Caco-2 (cell line): ENCODE data around the gene APOA1. TPM values are rescaled to one million over a fixed set of nuclear protein-coding genes. Genes with fewer than 3 reads are reported as not detected.

ENCODE experiments used
- BruUV-seq: library from RNA; stranded (reverse); fragments of 400-500 nt; replicated peaks from 2 replicates; lab custom pipeline; 2021; lab: Mats Ljungman, UMichigan
- CTCF ChIA-PET: fragments of 300-600 bp; sonication (Branson Sonifier 250); formaldehyde crosslinking; loops from one replicate; lab custom pipeline; 2022; ENCODE audit warnings: antibody characterized with exemption; lab: Charles Lee
- POLR2A ChIA-PET: fragments of 300-600 bp; sonication (Branson Sonifier 250); formaldehyde crosslinking; loops from one replicate; lab custom pipeline; 2022; ENCODE audit warnings: antibody characterized with exemption; lab: Charles Lee
- DNase-seq, 2 experiments: peaks; one replicate each; pipeline versions ENCODE4 v3.0.0 to v3.0.0-alpha.2; 2020 to 2022
- H3K27me3 ChIP-seq: replicated peaks from 2 replicates; pipeline ENCODE4 v1.6.0; 2011; ENCODE audit warnings: low read length; ENCODE audit not compliant: control insufficient read depth, insufficient read depth
- H3K36me3 ChIP-seq: 2 replicates; pipeline ENCODE4 v1.5.1; 2011; ENCODE audit warnings: low read length; ENCODE audit not compliant: control insufficient read depth, insufficient read depth
- H3K4me1 ChIP-seq: fragments of 250-450 bp; sonication (Bioruptor Pico); 2 replicates; pipeline ENCODE4 v1.5.1; 2020; ENCODE audit warnings: mild to moderate bottlenecking
- H3K4me3 ChIP-seq: 2 replicates; pipeline ENCODE4 v1.5.1; 2011; ENCODE audit warnings: low read depth, mild to moderate bottlenecking, control low read depth, low read length
- H3K9me3 ChIP-seq: fragments of 250-450 bp; sonication (Bioruptor Pico); 2 replicates; pipeline ENCODE4 v1.5.1; 2020; ENCODE audit warnings: mild to moderate bottlenecking, moderate library complexity
- H3K27ac Mint-ChIP-seq: one replicate; pipeline ENCODE4 v1.8.0; 2022; ENCODE audit warnings: mixed read lengths; ENCODE audit not compliant: unreplicated experiment
- H3K27me3 Mint-ChIP-seq: one replicate; pipeline ENCODE4 v1.8.0; 2022; ENCODE audit warnings: mixed read lengths; ENCODE audit not compliant: insufficient read depth, unreplicated experiment
- H3K36me3 Mint-ChIP-seq: one replicate; pipeline ENCODE4 v1.8.0; 2022; ENCODE audit warnings: mild to moderate bottlenecking, mixed read lengths; ENCODE audit not compliant: insufficient read depth, unreplicated experiment
- H3K4me1 Mint-ChIP-seq: one replicate; pipeline ENCODE4 v1.8.0; 2022; ENCODE audit warnings: low read depth, mixed read lengths; ENCODE audit not compliant: unreplicated experiment
- H3K4me3 Mint-ChIP-seq: one replicate; pipeline ENCODE4 v1.8.0; 2022; ENCODE audit warnings: mild to moderate bottlenecking, moderate library complexity, mixed read lengths; ENCODE audit not compliant: unreplicated experiment
- H3K9me3 Mint-ChIP-seq: one replicate; pipeline ENCODE4 v1.8.0; 2022; ENCODE audit warnings: mixed read lengths; ENCODE audit not compliant: unreplicated experiment
- intact Hi-C: fragments of 100-400 bp; cut with micrococcal nuclease; formaldehyde crosslinking; loops from one replicate; pipeline ENCODE4 v1.10.0; 2022; ENCODE audit not compliant: unreplicated experiment
- total RNA-seq: library from RNA; stranded (reverse); gene quantifications from 2 replicates; pipeline ENCODE4 v1.2.3, GENCODE V29; 2022
- TF ChIP-seq, protein P1 (sequence below), 2 experiments: fragments of 200-600 bp in 1 of 2; IDR thresholded peaks; 1 replicate in 1 of 2; 2 replicates in 1 of 2; pipeline versions ENCODE4 v1.5.1 to v1.8.0; 2011 to 2022; ENCODE audit warnings: antibody characterized with exemption in 1 of 2, control low read depth in 1 of 2, inconsistent platforms in 1 of 2, low read depth in 1 of 2, low read length in 1 of 2, mild to moderate bottlenecking in 1 of 2, moderate library complexity in 1 of 2; ENCODE audit not compliant: insufficient read depth in 1 of 2, severe bottlenecking in 1 of 2, unreplicated experiment in 1 of 2

The APOA1 gene
- total RNA-seq, 1 experiment from 2014 or later, result 913 TPM

DNA sequence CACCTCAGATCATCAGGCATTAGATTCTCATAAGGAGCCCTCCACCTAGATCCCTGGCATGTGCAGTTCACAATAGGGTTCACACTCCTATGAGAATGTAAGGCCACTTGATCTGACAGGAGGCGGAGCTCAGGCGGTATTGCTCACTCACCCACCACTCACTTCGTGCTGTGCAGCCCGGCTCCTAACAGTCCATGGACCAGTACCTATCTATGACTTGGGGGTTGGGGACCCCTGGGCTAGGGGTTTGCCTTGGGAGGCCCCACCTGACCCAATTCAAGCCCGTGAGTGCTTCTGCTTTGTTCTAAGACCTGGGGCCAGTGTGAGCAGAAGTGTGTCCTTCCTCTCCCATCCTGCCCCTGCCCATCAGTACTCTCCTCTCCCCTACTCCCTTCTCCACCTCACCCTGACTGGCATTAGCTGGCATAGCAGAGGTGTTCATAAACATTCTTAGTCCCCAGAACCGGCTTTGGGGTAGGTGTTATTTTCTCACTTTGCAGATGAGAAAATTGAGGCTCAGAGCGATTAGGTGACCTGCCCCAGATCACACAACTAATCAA is 5.6 kb downstream of the APOA1 start:
- Mint-ChIP-seq H3K4me3 (peak overlapping the region; percentile 64), H3K27ac (peak overlapping the region; percentile 93), H3K36me3 (peaks cover 42% of the 10 kb centered on the region), H3K27me3 (no peaks in the 10 kb centered on the region), H3K4me1 (peaks cover 52% of the 10 kb centered on the region), H3K9me3 (peaks cover 10% of the 10 kb centered on the region)
- CTCF ChIA-PET, result no interaction called here
- H3K36me3 ChIP-seq, result peaks cover 5% of the 10 kb centered on the region; the same call in 1 of the 2 replicates
- intact Hi-C loops, result no loop called here
- DNase-seq, result no peak
- TF ChIP-seq, protein P1, sequence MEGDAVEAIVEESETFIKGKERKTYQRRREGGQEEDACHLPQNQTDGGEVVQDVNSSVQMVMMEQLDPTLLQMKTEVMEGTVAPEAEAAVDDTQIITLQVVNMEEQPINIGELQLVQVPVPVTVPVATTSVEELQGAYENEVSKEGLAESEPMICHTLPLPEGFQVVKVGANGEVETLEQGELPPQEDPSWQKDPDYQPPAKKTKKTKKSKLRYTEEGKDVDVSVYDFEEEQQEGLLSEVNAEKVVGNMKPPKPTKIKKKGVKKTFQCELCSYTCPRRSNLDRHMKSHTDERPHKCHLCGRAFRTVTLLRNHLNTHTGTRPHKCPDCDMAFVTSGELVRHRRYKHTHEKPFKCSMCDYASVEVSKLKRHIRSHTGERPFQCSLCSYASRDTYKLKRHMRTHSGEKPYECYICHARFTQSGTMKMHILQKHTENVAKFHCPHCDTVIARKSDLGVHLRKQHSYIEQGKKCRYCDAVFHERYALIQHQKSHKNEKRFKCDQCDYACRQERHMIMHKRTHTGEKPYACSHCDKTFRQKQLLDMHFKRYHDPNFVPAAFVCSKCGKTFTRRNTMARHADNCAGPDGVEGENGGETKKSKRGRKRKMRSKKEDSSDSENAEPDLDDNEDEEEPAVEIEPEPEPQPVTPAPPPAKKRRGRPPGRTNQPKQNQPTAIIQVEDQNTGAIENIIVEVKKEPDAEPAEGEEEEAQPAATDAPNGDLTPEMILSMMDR (IDR thresholded peaks at IDR 0.05; ENCODE audit: insufficient read depth in 1 of 2, low read depth in 1 of 2, low read length in 1 of 2, severe bottlenecking in 1 of 2, unreplicated experiment in 1 of 2), result no peak
- H3K4me1 ChIP-seq, result peaks cover 83% of the 10 kb centered on the region
- H3K9me3 ChIP-seq, result peaks cover 7% of the 10 kb centered on the region
- POLR2A ChIA-PET, result no interaction called here
- no TSS peak for BruUV-seq
- no peak overlapping the region for H3K4me3 ChIP-seq
- no peaks in the 10 kb centered on the region for H3K27me3 ChIP-seq

DNA sequence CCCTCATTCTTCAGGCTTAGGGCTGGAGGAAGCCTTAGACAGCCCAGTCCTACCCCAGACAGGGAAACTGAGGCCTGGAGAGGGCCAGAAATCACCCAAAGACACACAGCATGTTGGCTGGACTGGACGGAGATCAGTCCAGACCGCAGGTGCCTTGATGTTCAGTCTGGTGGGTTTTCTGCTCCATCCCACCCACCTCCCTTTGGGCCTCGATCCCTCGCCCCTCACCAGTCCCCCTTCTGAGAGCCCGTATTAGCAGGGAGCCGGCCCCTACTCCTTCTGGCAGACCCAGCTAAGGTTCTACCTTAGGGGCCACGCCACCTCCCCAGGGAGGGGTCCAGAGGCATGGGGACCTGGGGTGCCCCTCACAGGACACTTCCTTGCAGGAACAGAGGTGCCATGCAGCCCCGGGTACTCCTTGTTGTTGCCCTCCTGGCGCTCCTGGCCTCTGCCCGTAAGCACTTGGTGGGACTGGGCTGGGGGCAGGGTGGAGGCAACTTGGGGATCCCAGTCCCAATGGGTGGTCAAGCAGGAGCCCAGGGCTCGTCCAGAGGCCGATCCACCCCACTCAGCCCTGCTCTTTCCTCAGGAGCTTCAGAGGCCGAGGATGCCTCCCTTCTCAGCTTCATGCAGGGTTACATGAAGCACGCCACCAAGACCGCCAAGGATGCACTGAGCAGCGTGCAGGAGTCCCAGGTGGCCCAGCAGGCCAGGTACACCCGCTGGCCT is 7.1 kb downstream of the APOA1 start:
- H3K27me3 Mint-ChIP-seq, result no peaks in the 10 kb centered on the region
- TF ChIP-seq, protein P1 (IDR thresholded peaks at IDR 0.05; ENCODE audit: insufficient read depth in 1 of 2, low read depth in 1 of 2, low read length in 1 of 2, severe bottlenecking in 1 of 2, unreplicated experiment in 1 of 2), result no peak
- H3K4me1 Mint-ChIP-seq, result peaks cover 55% of the 10 kb centered on the region
- H3K9me3 ChIP-seq, result peaks cover 7% of the 10 kb centered on the region
- DNase-seq, result no peak
- ChIA-PET CTCF (interaction anchor here (0.6 to 2.8 kb wide), 7 partner anchors 10 to 276 kb away, joined by 3 to 52 read pairs (median 6); partner anchors contain the start of genes APOA5 and ZPR1), POLR2A (interaction anchor here (1.0 to 2.5 kb wide), 7 partner anchors 7 to 268 kb away, joined by 3 to 18 read pairs (median 8); partner anchors contain the start of genes APOA1, APOA5 and ZPR1)
- intact Hi-C loops, result no loop called here
- peaks cover 83% of the 10 kb centered on the region for H3K4me1 ChIP-seq
- H3K27ac Mint-ChIP-seq, result peak overlapping the region; percentile 89
- peaks cover 32% of the 10 kb centered on the region for H3K36me3 Mint-ChIP-seq
- H3K4me3 Mint-ChIP-seq, result peak overlapping the region; percentile 50
- no peaks in the 10 kb centered on the region for H3K27me3 ChIP-seq
- BruUV-seq, result no TSS peak
- peaks cover 10% of the 10 kb centered on the region for H3K9me3 Mint-ChIP-seq
- H3K4me3 ChIP-seq, result peak overlapping the region; percentile 3; the same call in 1 of the 2 replicates
- no peaks in the 10 kb centered on the region; the same call in 1 of the 2 replicates for H3K36me3 ChIP-seq

DNA sequence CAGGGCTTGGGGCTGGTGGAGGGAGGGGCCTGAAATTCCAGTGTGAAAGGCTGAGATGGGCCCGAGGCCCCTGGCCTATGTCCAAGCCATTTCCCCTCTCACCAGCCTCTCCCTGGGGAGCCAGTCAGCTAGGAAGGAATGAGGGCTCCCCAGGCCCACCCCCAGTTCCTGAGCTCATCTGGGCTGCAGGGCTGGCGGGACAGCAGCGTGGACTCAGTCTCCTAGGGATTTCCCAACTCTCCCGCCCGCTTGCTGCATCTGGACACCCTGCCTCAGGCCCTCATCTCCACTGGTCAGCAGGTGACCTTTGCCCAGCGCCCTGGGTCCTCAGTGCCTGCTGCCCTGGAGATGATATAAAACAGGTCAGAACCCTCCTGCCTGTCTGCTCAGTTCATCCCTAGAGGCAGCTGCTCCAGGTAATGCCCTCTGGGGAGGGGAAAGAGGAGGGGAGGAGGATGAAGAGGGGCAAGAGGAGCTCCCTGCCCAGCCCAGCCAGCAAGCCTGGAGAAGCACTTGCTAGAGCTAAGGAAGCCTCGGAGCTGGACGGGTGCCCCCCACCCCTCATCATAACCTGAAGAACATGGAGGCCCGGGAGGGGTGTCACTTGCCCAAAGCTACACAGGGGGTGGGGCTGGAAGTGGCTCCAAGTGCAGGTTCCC is 7.8 kb downstream of the APOA1 start, which contains the start of gene APOC3:
Gene APOC3 (plus strand): TSS at position 383 of the 659 bp plus-strand sequence. CDS start 676 bp downstream, outside the sequence.
- Histone ChIP-seq H3K27me3 (no peaks in the 10 kb centered on the region), H3K4me1 (peaks cover 84% of the 10 kb centered on the region), H3K4me3 (peak within 1 kb of the TSS; percentile 3; the same call in 1 of the 2 replicates), H3K9me3 (peaks cover 7% of the 10 kb centered on the region), H3K36me3 (no peaks in the 10 kb centered on the region)
- POLR2A ChIA-PET, result interaction anchor here (1.0 to 2.5 kb wide), 9 partner anchors 8 to 349 kb away, joined by 3 to 18 read pairs (median 5); partner anchors contain the start of genes APOA1, APOA5, SIDT2 and ZPR1
- Mint-ChIP-seq H3K4me1 (peaks cover 49% of the 10 kb centered on the region), H3K36me3 (peaks cover 27% of the 10 kb centered on the region), H3K27me3 (no peaks in the 10 kb centered on the region), H3K9me3 (peaks cover 10% of the 10 kb centered on the region), H3K4me3 (peak within 1 kb of the TSS; percentile 50), H3K27ac (peak within 1 kb of the TSS; percentile 89)
- TF ChIP-seq, protein P1 (IDR thresholded peaks at IDR 0.05; ENCODE audit: insufficient read depth in 1 of 2, low read depth in 1 of 2, low read length in 1 of 2, severe bottlenecking in 1 of 2, unreplicated experiment in 1 of 2), result no peak
- intact Hi-C loops, result loop anchor here (1.0 to 2.0 kb wide), 8 partner anchors 8 to 277 kb away; partner anchors contain the start of genes APOA1 and ZPR1
- peak; percentile 93 to 96 for DNase-seq
- BruUV-seq, result no TSS peak
- CTCF ChIA-PET, result interaction anchor here (0.6 to 2.8 kb wide), 19 partner anchors 8 to 355 kb away, joined by 3 to 52 read pairs (median 5); partner anchors contain the start of genes APOA1, APOA5, SIDT2 and SIK3
